Adrenal gland (tissue), 12 donors: ENCODE results near the gene HRC. TPM values are rescaled to one million over a fixed set of nuclear protein-coding genes. Genes with fewer than 3 reads are reported as not detected.

ENCODE experiments used
- DNase-seq, 7 donors: peaks; one replicate each; pipeline ENCODE4 v3.0.0-alpha.2; 2019 to 2020
- H3K27ac ChIP-seq, 5 donors: fragments of 200-600 bp; sonication (generic) in 4 of 5; 1 replicate in 3 of 5; 2 replicates in 2 of 5; pipeline versions ENCODE4 v1.5.1 to v1.8.0; 2016 to 2020; ENCODE audit warnings: mild to moderate bottlenecking in 1 of 5
- H3K27me3 ChIP-seq: fragments of 200-600 bp; 2 replicates; pipeline ENCODE4 v1.8.0; 2021
- H3K36me3 ChIP-seq, 2 donors: fragments of 200-600 bp; replicated peaks in 1 of 2; 1 replicate in 1 of 2; 2 replicates in 1 of 2; pipeline versions ENCODE4 v1.5.1 to v1.8.0; 2018 to 2022
- H3K4me1 ChIP-seq, 2 donors: fragments of 200-600 bp; replicated peaks in 1 of 2; 1 replicate in 1 of 2; 2 replicates in 1 of 2; pipeline versions ENCODE4 v1.5.1 to v1.8.0; 2018 to 2021
- H3K4me3 ChIP-seq, 4 donors: fragments of 200-600 bp; sonication (generic) in 3 of 4; one replicate each; pipeline ENCODE4 v1.5.1; 2016 to 2018
- H3K9me3 ChIP-seq, 3 donors: fragments of 200-600 bp; sonication (generic) in 1 of 3; replicated peaks in 1 of 3; 1 replicate in 2 of 3; 2 replicates in 1 of 3; pipeline versions ENCODE4 v1.5.1 to v1.8.0; 2016 to 2021
- POLR2A ChIP-seq, 2 donors: fragments of 450-650 bp; IDR thresholded peaks; one replicate each; pipeline ENCODE4 v1.6.1; 2017; ENCODE audit warnings: antibody characterized with exemption in 2 of 2, mild to moderate bottlenecking in 2 of 2, moderate library complexity in 1 of 2
- WGBS, 4 donors: extraction: QIAGEN DNeasy Blood & Tissue Kit in 2 of 4; methylation state at CpG; one replicate each; pipeline versions ENCODE4 v1.1.5 to v1.1.7; 2013 to 2017; 5-methylcytosine and 5-hydroxymethylcytosine counted together
- intact Hi-C, 2 donors: fragments of 100-400 bp; cut with DNase I; formaldehyde crosslinking; loops; one replicate each; pipeline versions ENCODE4 v1.14.1 to v1.15.0; 2022 to 2023
- polyA plus RNA-seq, 3 donors: library from polyadenylated mRNA; stranded (reverse); fragments of 200-250 nt in 2 of 3; fragments of 350-450 nt in 1 of 3; fragmentation: Illumina TruSeq in 1 of 3; extraction: RNeasy Lipid Tissue Mini Kit (QIAGEN cat#74804) in 1 of 3; gene quantifications; one replicate each; pipeline ENCODE4 v1.2.3, GENCODE V29; 2013 to 2014
- total RNA-seq, 9 donors: library from RNA; depleted of rRNA in 4 of 9; stranded (reverse); fragments of >200 nt in 4 of 9; fragments of 120-200 nt in 1 of 9; fragmentation: NEBNext Ultra II Directional in 1 of 9; extraction: Animal tissue kit (Norgen Biotek cat#: 25700) in 1 of 9; gene quantifications; one replicate each; pipeline versions ENCODE4 v1.1.0 to v1.2.4, GENCODE V29; 2013 to 2023
- TF ChIP-seq, protein P1 (sequence below), 6 experiments: fragments of 450-650 bp in 4 of 6; fragments of 200-600 bp in 2 of 6; sonication (generic) in 1 of 6; IDR thresholded peaks; 1 replicate in 5 of 6; 2 replicates in 1 of 6; pipeline versions ENCODE4 v1.5.1 to v1.8.0; 2016 to 2021; ENCODE audit warnings: antibody characterized with exemption in 6 of 6, mild to moderate bottlenecking in 2 of 6, moderate library complexity in 1 of 6
- donor health status: healthy with polysubstance abuse.
- donor health status: Bipolar disorder and iron deficiency.
- donor health status: DM: yes; HTN: yes; CAD: no.
- donor health status: DM: no; HTN: no; CAD: no.
- donor health status: DM: no; HTN: no; CAD: no.
- donor health status: DM: yes; HTN: yes; CAD: no.

HRC gene
- total and polyA plus RNA-seq, 12 donors: 0.77 to 28.4 (median 2.5) TPM

DNA sequence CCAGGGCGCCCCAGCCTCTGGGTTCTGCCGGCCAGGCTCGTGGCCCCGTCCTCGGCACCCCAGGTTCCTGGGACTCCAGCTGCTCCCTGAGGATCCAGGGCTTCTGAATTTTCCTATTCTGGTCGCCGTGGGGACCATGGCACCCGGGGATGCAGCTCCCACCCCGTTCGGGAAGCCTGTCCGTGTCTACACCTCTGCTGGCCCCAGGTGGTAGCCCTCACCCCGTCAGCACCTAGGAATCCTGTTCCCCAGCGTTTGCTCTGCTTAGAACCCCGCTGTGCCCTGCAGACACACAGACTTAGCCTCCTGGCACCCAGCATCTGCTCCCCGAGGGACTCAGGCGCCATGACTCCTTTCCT is 34.9 kb downstream of the HRC start:
- DNase-seq: no peak
- H3K4me3 ChIP-seq: peak overlapping the region in 1 of 4 donors; percentile 61
- peak overlapping the region in 1 of 5 donors; percentile 98 for H3K27ac ChIP-seq
- H3K9me3 ChIP-seq: no peaks in the 10 kb centered on the region
- H3K4me1 ChIP-seq: peaks cover 19 to 24% of the 10 kb centered on the region in 2 donors
- WGBS, 4 donors: 15 to 34% (median 17%) methylated on average over 4 to 16 of the region's 16 CpGs
- intact Hi-C loops: no loop called here
- no peaks in the 10 kb centered on the region for H3K36me3 ChIP-seq
- no peaks in the 10 kb centered on the region for H3K27me3 ChIP-seq
- TF ChIP-seq POLR2A (IDR thresholded peaks at IDR 0.05): no peak

- TF ChIP-seq, protein P1, sequence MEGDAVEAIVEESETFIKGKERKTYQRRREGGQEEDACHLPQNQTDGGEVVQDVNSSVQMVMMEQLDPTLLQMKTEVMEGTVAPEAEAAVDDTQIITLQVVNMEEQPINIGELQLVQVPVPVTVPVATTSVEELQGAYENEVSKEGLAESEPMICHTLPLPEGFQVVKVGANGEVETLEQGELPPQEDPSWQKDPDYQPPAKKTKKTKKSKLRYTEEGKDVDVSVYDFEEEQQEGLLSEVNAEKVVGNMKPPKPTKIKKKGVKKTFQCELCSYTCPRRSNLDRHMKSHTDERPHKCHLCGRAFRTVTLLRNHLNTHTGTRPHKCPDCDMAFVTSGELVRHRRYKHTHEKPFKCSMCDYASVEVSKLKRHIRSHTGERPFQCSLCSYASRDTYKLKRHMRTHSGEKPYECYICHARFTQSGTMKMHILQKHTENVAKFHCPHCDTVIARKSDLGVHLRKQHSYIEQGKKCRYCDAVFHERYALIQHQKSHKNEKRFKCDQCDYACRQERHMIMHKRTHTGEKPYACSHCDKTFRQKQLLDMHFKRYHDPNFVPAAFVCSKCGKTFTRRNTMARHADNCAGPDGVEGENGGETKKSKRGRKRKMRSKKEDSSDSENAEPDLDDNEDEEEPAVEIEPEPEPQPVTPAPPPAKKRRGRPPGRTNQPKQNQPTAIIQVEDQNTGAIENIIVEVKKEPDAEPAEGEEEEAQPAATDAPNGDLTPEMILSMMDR (IDR thresholded peaks at IDR 0.05): no peak
- no peak for TF ChIP-seq POLR2A (IDR thresholded peaks at IDR 0.05)
- peak within 1 kb of the TSS; percentile 87 to 98 (median 96) for H3K27ac ChIP-seq
- no peaks in the 10 kb centered on the region for H3K27me3 ChIP-seq
- no peaks in the 10 kb centered on the region for H3K9me3 ChIP-seq
- 0 to 1% (median 0%) methylated on average over 5 to 88 of the region's 90 CpGs for WGBS, 4 donors
- peak within 1 kb of the TSS in 2 of 4 donors; percentile 44 to 61 for H3K4me3 ChIP-seq
- H3K4me1 ChIP-seq: peaks cover 19 to 24% of the 10 kb centered on the region in 2 donors
- DNase-seq: peak; percentile 68 to 83 (median 74)
- no peaks in the 10 kb centered on the region for H3K36me3 ChIP-seq
- intact Hi-C loops: no loop called here
Measured at GRCh38 chr19:49119411-49120324, 35.5 kb downstream of the HRC start, which contains the start of gene PPFIA3. TSS of gene PPFIA3 (plus strand) at chr19:49119544. CDS start at chr19:49127874, 8,330 bp downstream.

GRCh38 chr19:49118565-49119410 is 36.4 kb downstream of the HRC start, which contains the start of gene C19orf73:
TSS of gene C19orf73 (minus strand) at chr19:49119143. CDS start at chr19:49119022, 121 bp downstream.
- H3K27ac ChIP-seq: peak within 1 kb of the TSS; percentile 87 to 98 (median 96)
- TF ChIP-seq POLR2A (IDR thresholded peaks at IDR 0.05): peak; percentile 34 to 70
- TF ChIP-seq, protein P1 (IDR thresholded peaks at IDR 0.05): peak in 4 of 6 experiments; percentile 16 to 50 (median 31)
- intact Hi-C loops: no loop called here
- no peaks in the 10 kb centered on the region for H3K9me3 ChIP-seq
- WGBS, 4 donors: 1% methylated on average over 24 to 85 of the region's 85 CpGs
- peak within 1 kb of the TSS in 2 of 4 donors; percentile 44 to 61 for H3K4me3 ChIP-seq
- H3K4me1 ChIP-seq: peaks cover 22 to 27% of the 10 kb centered on the region in 2 donors
- no peaks in the 10 kb centered on the region for H3K36me3 ChIP-seq
- no peaks in the 10 kb centered on the region for H3K27me3 ChIP-seq
- peak; percentile 95 to 97 (median 95) for DNase-seq

GRCh38 chr19:49117677-49118564 is 37.3 kb downstream of the HRC start:
- intact Hi-C loops: no loop called here
- WGBS, 4 donors: 43 to 66% (median 56%) methylated on average over 12 to 26 of the region's 26 CpGs
- TF ChIP-seq, protein P1 (IDR thresholded peaks at IDR 0.05): no peak
- no peak for TF ChIP-seq POLR2A (IDR thresholded peaks at IDR 0.05)

More at GRCh38 chr19:49117677-49118564, 37.3 kb downstream of the HRC start:
- Histone ChIP-seq H3K36me3 (no peaks in the 10 kb centered on the region), H3K9me3 (no peaks in the 10 kb centered on the region), H3K4me1 (peaks cover 24 to 33% of the 10 kb centered on the region in 2 donors), H3K4me3 (peak overlapping the region in 2 of 4 donors; percentile 44 to 61), H3K27ac (peak overlapping the region; percentile 87 to 98 (median 96)), H3K27me3 (no peaks in the 10 kb centered on the region)
- no peak for DNase-seq
